HL-60 (cell line): ENCODE results near the gene MYMK.

Experiments used
- DNase-seq, 2 experiments: peaks; one replicate each; pipeline ENCODE4 v3.0.0-alpha.2; 2010 to 2020; ENCODE audit warnings: low read depth in 1 of 2, low spot score in 1 of 2
- H3K27ac ChIP-seq: fragments of 250-450 bp; sonication (Bioruptor Pico); replicated peaks from 2 replicates; pipeline ENCODE4 v1.5.1; 2020; ENCODE audit warnings: mild to moderate bottlenecking, moderate library complexity
- H3K27me3 ChIP-seq: fragments of 250-450 bp; sonication (Bioruptor Pico); 2 replicates; pipeline ENCODE4 v1.5.1; 2021; ENCODE audit warnings: mild to moderate bottlenecking, moderate library complexity; ENCODE audit not compliant: insufficient read depth, poor library complexity, severe bottlenecking
- H3K4me3 ChIP-seq: replicated peaks from 2 replicates; pipeline ENCODE4 v1.5.1; 2011; ENCODE audit warnings: mild to moderate bottlenecking, control low read depth, low read length; ENCODE audit not compliant: insufficient read depth
- CTCF ChIP-seq: IDR thresholded peaks from one replicate; pipeline ENCODE4 v1.5.1; 2011; ENCODE audit warnings: low read length, control low read depth, inconsistent platforms; ENCODE audit not compliant: insufficient read depth
- GABPA ChIP-seq: IDR thresholded peaks from 2 replicates; pipeline ENCODE4 v1.6.1; 2012; ENCODE audit warnings: low read depth
- POLR2AphosphoS5 ChIP-seq: IDR thresholded peaks from 2 replicates; pipeline ENCODE4 v1.6.1; 2012; ENCODE audit warnings: low read depth
- REST ChIP-seq: IDR thresholded peaks from 2 replicates; pipeline ENCODE4 v1.6.1; 2012; ENCODE audit warnings: low read depth; ENCODE audit not compliant: insufficient replicate concordance
- SPI1 ChIP-seq: IDR thresholded peaks from 2 replicates; pipeline ENCODE4 v1.6.1; 2012; ENCODE audit warnings: low read depth, mild to moderate bottlenecking, borderline replicate concordance

Gene MYMK

GRCh38 chr9:133474215-133474614 is 50.5 kb downstream of the MYMK start:
- no peak for TF ChIP-seq REST
- no peak for TF ChIP-seq CTCF
- no peak for TF ChIP-seq GABPA
- peak; percentile 89; the same call in 1 of the 2 replicates for TF ChIP-seq POLR2AphosphoS5
- Histone ChIP-seq H3K27me3 (peaks cover under 1% of the 10 kb centered on the region), H3K27ac (no peak overlapping the region), H3K4me3 (no peak overlapping the region)
- peak in 1 of 2 experiments; percentile 77 for DNase-seq

- TF ChIP-seq CTCF (no peak), REST (no peak)
- Histone ChIP-seq H3K27ac (no peak overlapping the region), H3K4me3 (no peak overlapping the region), H3K27me3 (no peaks in the 10 kb centered on the region)
- DNase-seq = no peak
Observed at GRCh38 chr9:133473743-133474142, 51.0 kb downstream of the MYMK start.

- no peak for TF ChIP-seq POLR2AphosphoS5
- no peak for TF ChIP-seq GABPA
- no peak for TF ChIP-seq SPI1
- no peak for TF ChIP-seq REST
- no peak for TF ChIP-seq CTCF
- DNase-seq = no peak
- no peaks in the 10 kb centered on the region for H3K27me3 ChIP-seq
- no peak overlapping the region for H3K4me3 ChIP-seq
- H3K27ac ChIP-seq = no peak overlapping the region
Observed at GRCh38 chr9:133472753-133473378, 51.9 kb downstream of the MYMK start.
